Right renal pelvis (tissue), 4 donors: ENCODE results near the gene MYO18B. TPM values are rescaled to one million over a fixed set of nuclear protein-coding genes. Genes with fewer than 3 reads are reported as not detected.
"Not testable (repeated sequence)": the region's sequence is repeated elsewhere in the genome, so short reads cannot be mapped to it uniquely, and the experiment has no call there.

ENCODE experiments used
- DNase-seq, 4 donors: peaks; one replicate each; pipeline ENCODE4 v3.0.0-alpha.2; 2013; ENCODE audit warnings: low read depth in 4 of 4, low spot score in 3 of 4, missing footprints in 1 of 4
- polyA plus RNA-seq, 4 donors: library from polyadenylated mRNA; unstranded; fragments of 120-200 nt; gene quantifications; one replicate each; pipeline ENCODE4 v1.2.1, GENCODE V29; 2013; ENCODE audit not compliant: insufficient read length in 4 of 4

Gene MYO18B
- polyA plus RNA-seq, result under 1 TPM; 0.06 to 0.21 (median 0.14) TPM

GRCh38 chr22:25741692-25742626, at the start of gene MYO18B:
Gene MYO18B (plus strand): TSS chr22:25742188. CDS start chr22:25761093, 18,905 bp downstream.
- no peak for DNase-seq

- no peak for DNase-seq
These were observed 49.4 kb upstream of the MYO18B start for GRCh38 chr22:25692397-25693267.

GRCh38 chr22:25693268-25693565, 48.8 kb upstream of the MYO18B start:
- no peak for DNase-seq

GRCh38 chr22:25694196-25694907, 47.6 kb upstream of the MYO18B start:
- DNase-seq, result no peak

GRCh38 chr22:25695146-25695545, 46.8 kb upstream of the MYO18B start:
- no peak for DNase-seq

- DNase-seq, result no peak
These were observed 45.2 kb upstream of the MYO18B start for GRCh38 chr22:25696763-25697162.

GRCh38 chr22:25697181-25697664, 44.8 kb upstream of the MYO18B start:
- DNase-seq, result no peak

GRCh38 chr22:25697978-25698377, 44.0 kb upstream of the MYO18B start:
- DNase-seq, result no peak

GRCh38 chr22:25698461-25698860, 43.5 kb upstream of the MYO18B start:
- DNase-seq, result no peak

- no peak for DNase-seq
These were observed 43.0 kb upstream of the MYO18B start for GRCh38 chr22:25698978-25699377.

- DNase-seq, result no peak
These were observed 40.8 kb upstream of the MYO18B start for GRCh38 chr22:25701056-25701780.

GRCh38 chr22:25702040-25702439, 39.9 kb upstream of the MYO18B start:
- DNase-seq, result no peak

GRCh38 chr22:25702571-25703167, 39.3 kb upstream of the MYO18B start:
- DNase-seq, result no peak

- DNase-seq, result no peak
These were observed 37.3 kb upstream of the MYO18B start for GRCh38 chr22:25704701-25705100.

- no peak for DNase-seq
These were observed 35.8 kb upstream of the MYO18B start for GRCh38 chr22:25706197-25706596.

GRCh38 chr22:25708430-25708829, 33.6 kb upstream of the MYO18B start:
- DNase-seq, result not testable (repeated sequence)

- no peak for DNase-seq
These were observed 32.2 kb upstream of the MYO18B start for GRCh38 chr22:25709758-25710157.

GRCh38 chr22:25710501-25710900, 31.5 kb upstream of the MYO18B start:
- no peak for DNase-seq

- DNase-seq, result no peak
These were observed 30.5 kb upstream of the MYO18B start for GRCh38 chr22:25711491-25711890.
